Right lobe of liver (tissue), 6 donors: ENCODE measurements around the gene RPS6KA4. TPM values are rescaled to one million over a fixed set of nuclear protein-coding genes. Genes with fewer than 3 reads are reported as not detected.
A peak's percentile ranks its signal among the peaks of the same experiment; 100 is the strongest.

ENCODE experiments used
- ATAC-seq, 4 donors: fragments of 200-7000 bp; cut with Tn5 transposase; one replicate each; pipeline ENCODE4 v1.9.1; 2020; ENCODE audit warnings: mild to moderate bottlenecking in 4 of 4, moderate library complexity in 4 of 4
- DNase-seq, 3 donors: peaks; one replicate each; pipeline ENCODE4 v3.0.0-alpha.2; 2020
- H3K27ac ChIP-seq, 3 donors: fragments of 200-600 bp; one replicate each; pipeline ENCODE4 v1.8.0; 2022
- H3K27me3 ChIP-seq, 2 donors: fragments of 200-600 bp; one replicate each; pipeline ENCODE4 v1.8.0; 2022
- H3K36me3 ChIP-seq, 4 donors: fragments of 200-600 bp; sonication (generic) in 1 of 4; one replicate each; pipeline versions ENCODE4 v1.5.1 to v1.8.0; 2017 to 2022; ENCODE audit warnings: control low read depth in 1 of 4
- H3K4me1 ChIP-seq, 4 donors: fragments of 200-600 bp; sonication (generic) in 1 of 4; one replicate each; pipeline versions ENCODE4 v1.5.1 to v1.8.0; 2017 to 2022; ENCODE audit warnings: control low read depth in 1 of 4
- H3K4me3 ChIP-seq, 3 donors: fragments of 200-600 bp; one replicate each; pipeline ENCODE4 v1.8.0; 2022
- H3K9me3 ChIP-seq, 4 donors: fragments of 200-600 bp; sonication (generic) in 1 of 4; one replicate each; pipeline versions ENCODE4 v1.5.1 to v1.8.0; 2017 to 2022; ENCODE audit warnings: control low read depth in 1 of 4
- POLR2A ChIP-seq: fragments of 450-650 bp; IDR thresholded peaks from one replicate; pipeline ENCODE4 v1.6.1; 2017; ENCODE audit warnings: antibody characterized with exemption, mild to moderate bottlenecking
- WGBS: methylation state at CpG from one replicate; pipeline ENCODE4 v1.1.6; 2018; ENCODE audit warnings: low coverage, low lambda C conversion rate; ENCODE audit not compliant: insufficient coverage; ENCODE audit errors: missing lambda C conversion rate; 5-methylcytosine and 5-hydroxymethylcytosine counted together
- intact Hi-C, 2 donors: fragments of 100-400 bp; cut with DNase I; formaldehyde crosslinking; loops; one replicate each; pipeline versions ENCODE4 v1.11.2 to v1.14.1; 2022
- total RNA-seq, 6 experiments: library from RNA; depleted of rRNA in 2 of 6; stranded (reverse); fragments of >200 nt in 2 of 6; fragmentation: NEBNext Ultra II Directional in 3 of 6; extraction: Animal tissue kit (Norgen Biotek cat#: 25700) in 3 of 6; gene quantifications; one replicate each; pipeline versions ENCODE4 v1.1.0 to v1.2.4, GENCODE V29; 2016 to 2023
- TF ChIP-seq, protein P1 (sequence below), 4 donors: fragments of 200-600 bp in 3 of 4; fragments of 450-650 bp in 1 of 4; IDR thresholded peaks; one replicate each; pipeline versions ENCODE4 v1.5.1 to v1.8.0; 2016 to 2022; ENCODE audit warnings: antibody characterized with exemption in 4 of 4, mild to moderate bottlenecking in 2 of 4
- donor health status: DM: no; HTN: yes; CAD: no.
- donor health status: DM: no; HTN: no; CAD: no.
- donor health status: DM: no; HTN: no; CAD: no.
- donor health status: DM: no; HTN: yes; CAD: no.
- donor health status: DM: no; HTN: yes; CAD: no.

RPS6KA4 gene
- total RNA-seq, 6 experiments from 2014 or later = 6.6 to 17.9 (median 10.3) TPM

DNA sequence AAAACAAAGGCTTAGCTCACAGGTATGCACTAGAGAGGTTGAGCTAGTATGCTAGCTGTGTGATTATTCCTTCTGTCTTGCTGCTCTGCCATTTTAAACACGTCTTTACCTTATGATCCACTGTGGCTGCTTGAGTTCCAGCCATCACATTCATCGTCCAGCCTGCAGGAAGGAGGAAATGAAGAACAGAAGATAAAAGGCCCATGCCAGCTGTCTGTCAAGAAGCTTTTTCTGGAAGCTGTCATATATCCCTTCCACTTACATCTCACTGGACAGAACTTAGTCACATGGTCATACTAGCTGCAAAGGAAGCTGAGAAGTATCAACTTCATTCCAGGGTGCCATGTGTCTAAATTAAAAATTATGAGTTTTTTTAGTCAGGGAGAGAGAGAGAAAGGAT, 31.6 kb upstream of the RPS6KA4 start:
- no peak for DNase-seq
- TF ChIP-seq, protein P1, sequence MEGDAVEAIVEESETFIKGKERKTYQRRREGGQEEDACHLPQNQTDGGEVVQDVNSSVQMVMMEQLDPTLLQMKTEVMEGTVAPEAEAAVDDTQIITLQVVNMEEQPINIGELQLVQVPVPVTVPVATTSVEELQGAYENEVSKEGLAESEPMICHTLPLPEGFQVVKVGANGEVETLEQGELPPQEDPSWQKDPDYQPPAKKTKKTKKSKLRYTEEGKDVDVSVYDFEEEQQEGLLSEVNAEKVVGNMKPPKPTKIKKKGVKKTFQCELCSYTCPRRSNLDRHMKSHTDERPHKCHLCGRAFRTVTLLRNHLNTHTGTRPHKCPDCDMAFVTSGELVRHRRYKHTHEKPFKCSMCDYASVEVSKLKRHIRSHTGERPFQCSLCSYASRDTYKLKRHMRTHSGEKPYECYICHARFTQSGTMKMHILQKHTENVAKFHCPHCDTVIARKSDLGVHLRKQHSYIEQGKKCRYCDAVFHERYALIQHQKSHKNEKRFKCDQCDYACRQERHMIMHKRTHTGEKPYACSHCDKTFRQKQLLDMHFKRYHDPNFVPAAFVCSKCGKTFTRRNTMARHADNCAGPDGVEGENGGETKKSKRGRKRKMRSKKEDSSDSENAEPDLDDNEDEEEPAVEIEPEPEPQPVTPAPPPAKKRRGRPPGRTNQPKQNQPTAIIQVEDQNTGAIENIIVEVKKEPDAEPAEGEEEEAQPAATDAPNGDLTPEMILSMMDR (IDR thresholded peaks at IDR 0.05) = no peak
- no peak for TF ChIP-seq POLR2A
- no peaks in the 10 kb centered on the region for H3K36me3 ChIP-seq
- WGBS = 67% methylated on average over 1 of the region's 2 CpGs
- no peaks in the 10 kb centered on the region for H3K9me3 ChIP-seq
- no peak overlapping the region for H3K4me3 ChIP-seq
- no peaks in the 10 kb centered on the region for H3K4me1 ChIP-seq
- ATAC-seq = no peak
- intact Hi-C loops = no loop called here
- H3K27me3 ChIP-seq = no peaks in the 10 kb centered on the region
- H3K27ac ChIP-seq = no peak overlapping the region

DNA sequence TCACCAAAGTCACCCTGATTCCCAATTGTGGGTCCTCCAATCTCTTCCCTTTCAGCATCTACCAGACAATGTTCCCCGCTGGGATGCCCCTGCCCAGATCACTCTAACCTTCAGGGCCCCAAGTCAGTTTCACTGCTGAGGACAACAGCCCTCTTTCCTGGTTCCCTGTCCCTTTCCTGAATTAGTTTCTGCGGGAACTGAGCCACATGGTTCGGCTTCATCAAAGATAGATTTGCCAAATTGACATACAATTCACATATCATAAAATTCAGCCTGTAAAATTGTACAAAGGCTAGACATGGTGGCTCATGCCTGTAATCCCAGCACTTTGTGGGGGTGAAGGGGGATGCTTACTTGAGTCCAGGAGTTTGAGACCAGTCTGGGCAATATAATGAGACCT, 31.0 kb upstream of the RPS6KA4 start:
- WGBS = 84% methylated on average over 3 of the region's 3 CpGs
- no peak overlapping the region for H3K27ac ChIP-seq

DNA sequence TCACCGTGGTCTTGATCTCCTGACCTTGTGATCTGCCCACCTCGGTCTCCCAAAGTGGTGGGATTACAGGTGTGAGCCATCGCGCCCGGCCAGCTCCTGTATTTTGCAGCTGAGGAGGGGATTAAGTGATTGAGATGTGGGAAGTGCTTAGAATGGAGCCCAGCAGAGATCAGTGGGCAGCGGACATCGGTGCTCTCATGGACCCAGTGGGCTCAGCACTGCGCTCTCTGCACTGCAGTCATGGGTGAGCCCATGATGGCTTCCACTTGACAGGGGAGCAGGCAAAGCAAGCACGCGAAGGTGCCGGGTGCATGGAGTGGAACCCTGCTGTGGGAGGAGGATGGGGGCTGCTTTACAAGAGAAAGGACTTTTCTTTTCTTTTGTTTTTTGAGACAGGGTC, 28.1 kb upstream of the RPS6KA4 start:
- intact Hi-C loops = no loop called here
- TF ChIP-seq, protein P1 (IDR thresholded peaks at IDR 0.05) = no peak
- TF ChIP-seq POLR2A = no peak
- Histone ChIP-seq H3K27me3 (no peaks in the 10 kb centered on the region), H3K4me1 (no peaks in the 10 kb centered on the region), H3K36me3 (no peaks in the 10 kb centered on the region), H3K27ac (no peak overlapping the region), H3K9me3 (no peaks in the 10 kb centered on the region), H3K4me3 (no peak overlapping the region)
- DNase-seq (no peak), ATAC-seq (no peak)
- WGBS = 63% methylated on average over 2 of the region's 11 CpGs

More for the DNA sequence above, 31.0 kb upstream of the RPS6KA4 start:
- Histone ChIP-seq H3K9me3 (no peaks in the 10 kb centered on the region), H3K4me1 (no peaks in the 10 kb centered on the region), H3K36me3 (no peaks in the 10 kb centered on the region), H3K27me3 (no peaks in the 10 kb centered on the region), H3K4me3 (no peak overlapping the region)
- intact Hi-C loops = no loop called here
- DNase-seq (no peak), ATAC-seq (no peak)
- no peak for TF ChIP-seq POLR2A
- TF ChIP-seq, protein P1 (IDR thresholded peaks at IDR 0.05) = no peak

DNA sequence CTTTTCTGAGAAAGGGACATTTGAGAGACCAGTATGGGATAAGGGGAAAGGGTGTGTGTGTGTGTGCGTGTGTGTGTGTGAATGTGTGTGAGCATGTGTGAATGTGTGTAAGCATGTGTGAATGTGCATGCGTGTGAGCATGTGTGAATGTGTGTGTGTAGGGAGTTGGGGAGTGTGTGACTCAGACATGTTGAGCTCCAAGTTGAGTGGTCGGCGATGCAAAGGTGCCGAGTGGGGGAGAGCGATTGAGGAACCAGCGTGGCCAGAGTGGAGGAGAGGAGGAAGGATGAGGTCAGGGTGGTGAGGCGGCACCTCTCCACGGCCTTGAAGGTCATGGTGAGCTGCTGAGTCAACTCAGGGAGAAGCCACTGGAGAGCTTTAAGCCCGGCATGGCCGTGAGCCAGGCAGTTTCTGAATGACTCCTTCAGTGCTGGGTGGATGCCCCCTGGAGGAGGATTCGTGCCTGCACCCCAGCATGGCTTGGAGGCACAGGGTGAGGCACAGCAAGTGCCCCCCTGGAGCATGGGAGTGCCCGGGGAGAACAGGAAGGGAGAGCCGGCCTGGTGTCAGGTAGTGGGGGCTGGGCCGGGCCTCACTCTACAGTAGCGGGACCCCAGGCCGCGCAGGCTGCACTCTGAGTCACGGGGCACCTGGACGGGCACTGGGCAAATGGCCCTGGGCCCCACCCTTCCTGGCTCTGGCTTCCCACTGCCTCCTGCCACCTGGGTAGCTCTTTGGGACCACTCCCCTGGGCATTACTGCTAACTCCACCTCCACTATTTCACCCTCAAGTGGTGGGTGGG, 27.2 kb upstream of the RPS6KA4 start:
- ATAC-seq = peak; percentile 71 to 83 (median 74)
- intact Hi-C loops = no loop called here
- Histone ChIP-seq H3K27ac (no peak overlapping the region), H3K36me3 (no peaks in the 10 kb centered on the region), H3K4me3 (no peak overlapping the region), H3K9me3 (no peaks in the 10 kb centered on the region), H3K27me3 (no peaks in the 10 kb centered on the region), H3K4me1 (no peaks in the 10 kb centered on the region)
- peak; percentile 64 to 74 (median 71) for DNase-seq
- 53% methylated on average over 9 of the region's 20 CpGs for whole genome bisulfite sequencing
- TF ChIP-seq POLR2A = no peak
- TF ChIP-seq, protein P1 (IDR thresholded peaks at IDR 0.05) = peak; percentile 28 to 39 (median 29)
